ENCODE results near the gene SORCS2.

Gene SORCS2

DNA sequence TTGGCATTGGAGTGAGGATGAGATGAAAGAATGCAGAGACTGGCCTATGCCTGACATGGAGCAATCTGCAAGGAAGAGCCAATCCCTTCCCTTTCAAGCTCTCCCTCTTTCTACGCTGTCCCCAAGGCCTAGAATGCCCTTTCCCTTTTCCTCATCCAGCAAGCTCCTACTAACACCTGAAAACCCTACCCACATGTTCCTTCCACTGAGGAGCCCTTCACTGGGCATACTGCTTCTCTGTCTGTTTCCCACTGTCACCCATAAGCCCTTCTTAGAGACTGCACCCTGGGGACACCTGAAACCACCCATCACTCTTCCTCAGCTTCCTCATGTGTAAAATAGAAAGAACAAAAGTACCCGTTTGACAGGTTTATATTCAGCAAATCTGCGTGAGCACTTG, 492.0 kb downstream of the SORCS2 start:
- no peak for DNase-seq

GRCh38 chr4:7686070-7686870, 493.9 kb downstream of the SORCS2 start:
- no peak for DNase-seq

DNA sequence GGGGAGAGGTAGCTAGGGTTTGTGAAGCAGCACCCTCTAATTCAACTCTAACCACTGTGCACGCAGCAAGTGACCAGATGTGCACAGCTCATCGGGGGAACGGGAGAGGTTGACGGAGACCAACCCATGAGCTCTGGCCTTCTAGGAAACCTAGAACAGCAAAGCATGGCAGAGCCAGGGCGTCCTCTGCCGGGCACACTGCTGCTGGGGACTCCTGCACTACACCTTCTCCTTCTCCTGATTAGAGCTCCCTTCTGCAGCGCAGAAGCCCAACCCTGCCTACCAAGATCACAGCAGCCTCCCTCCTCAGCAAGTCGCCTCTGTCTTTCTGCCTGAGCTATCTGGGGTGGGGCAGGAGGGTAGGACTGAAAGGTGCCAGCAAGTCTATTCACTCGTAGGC, 494.7 kb downstream of the SORCS2 start:
- DNase-seq, result no peak

GRCh38 chr4:7687796-7688195, 495.5 kb downstream of the SORCS2 start:
- no peak for DNase-seq

DNA sequence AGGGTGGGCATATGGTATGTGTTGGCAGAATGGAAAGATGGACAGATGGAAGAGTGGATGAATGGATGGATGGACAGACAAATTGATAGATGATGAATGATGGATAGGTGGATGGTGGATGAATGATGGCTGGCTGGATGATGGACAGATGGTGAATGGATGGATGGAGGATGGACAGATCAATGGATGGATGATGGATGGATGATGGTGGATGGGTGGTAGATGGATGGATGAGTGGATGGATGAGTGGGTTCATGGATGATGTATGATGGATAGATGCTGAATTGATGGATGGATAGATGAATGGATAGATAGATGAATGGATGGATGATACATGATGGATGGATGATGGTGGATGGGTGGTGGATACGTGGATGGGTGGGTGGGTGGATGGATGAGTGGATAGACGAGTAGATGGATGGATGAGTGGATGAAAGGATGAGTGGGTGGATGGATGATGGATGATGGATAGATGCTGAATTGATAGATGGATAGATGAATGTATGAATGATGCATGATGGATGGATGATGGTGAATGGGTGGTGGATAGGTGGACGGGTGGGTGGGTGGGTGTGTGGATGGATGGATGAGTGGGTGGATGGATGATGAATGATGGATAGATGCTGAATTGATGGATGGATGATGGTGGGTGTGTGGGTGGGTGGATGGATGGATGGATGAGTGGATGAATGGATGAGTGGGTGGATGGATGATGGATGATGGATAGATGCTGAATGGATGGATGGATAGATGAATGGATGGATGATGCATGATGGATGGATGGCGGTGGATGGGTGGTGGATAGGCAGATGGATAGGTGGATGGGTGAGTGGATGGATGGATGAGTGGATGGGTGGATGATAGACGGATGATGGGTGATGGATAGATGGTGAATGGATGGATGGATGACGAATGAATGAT, 497.7 kb downstream of the SORCS2 start:
- DNase-seq, result no peak

GRCh38 chr4:7691061-7691460, 498.7 kb downstream of the SORCS2 start:
- no peak for DNase-seq

GRCh38 chr4:7691982-7692381, 499.6 kb downstream of the SORCS2 start:
- no peak for DNase-seq

DNA sequence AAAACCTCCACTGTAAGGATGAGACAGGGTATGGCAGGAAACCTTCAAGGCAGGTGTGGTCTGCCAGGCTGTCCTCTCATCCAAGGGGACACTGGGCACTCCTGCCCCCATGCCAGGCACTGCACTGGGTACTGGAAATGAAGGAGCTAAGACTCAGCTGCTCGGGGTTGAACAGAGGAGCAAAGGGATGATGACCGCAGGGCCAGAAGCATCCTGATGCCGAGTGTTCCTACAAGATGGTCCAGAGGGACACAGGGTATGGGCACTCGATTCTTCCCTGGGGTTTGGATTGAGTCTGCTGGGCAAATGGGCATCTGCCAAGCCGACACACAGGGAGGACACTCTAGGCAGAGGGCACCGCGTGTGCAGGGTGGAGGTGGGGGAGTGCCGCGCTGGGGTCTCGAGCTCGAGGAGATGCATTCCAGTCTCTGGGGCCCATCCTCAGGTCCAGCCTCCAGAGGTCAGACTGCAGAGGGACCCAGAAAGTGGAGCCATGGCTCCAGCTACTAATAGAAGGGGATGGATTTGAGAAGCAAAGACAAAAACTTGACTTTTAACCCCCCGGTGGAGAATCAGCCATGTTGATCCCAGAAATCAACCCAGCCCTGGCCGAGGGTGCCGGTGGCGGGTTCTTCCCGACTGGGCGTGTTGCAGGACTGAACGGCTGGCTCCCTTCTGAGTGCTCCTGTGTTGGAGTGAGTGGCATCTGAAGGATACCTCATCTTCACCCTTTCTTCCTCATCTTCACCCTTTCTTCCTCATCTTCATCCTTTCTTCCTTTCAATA, 500.3 kb downstream of the SORCS2 start:
- no peak for DNase-seq

- no peak for DNase-seq
Measured at GRCh38 chr4:7693237-7693608, 500.9 kb downstream of the SORCS2 start.

- DNase-seq, result no peak
Measured at GRCh38 chr4:7693711-7694110, 501.4 kb downstream of the SORCS2 start.

DNA sequence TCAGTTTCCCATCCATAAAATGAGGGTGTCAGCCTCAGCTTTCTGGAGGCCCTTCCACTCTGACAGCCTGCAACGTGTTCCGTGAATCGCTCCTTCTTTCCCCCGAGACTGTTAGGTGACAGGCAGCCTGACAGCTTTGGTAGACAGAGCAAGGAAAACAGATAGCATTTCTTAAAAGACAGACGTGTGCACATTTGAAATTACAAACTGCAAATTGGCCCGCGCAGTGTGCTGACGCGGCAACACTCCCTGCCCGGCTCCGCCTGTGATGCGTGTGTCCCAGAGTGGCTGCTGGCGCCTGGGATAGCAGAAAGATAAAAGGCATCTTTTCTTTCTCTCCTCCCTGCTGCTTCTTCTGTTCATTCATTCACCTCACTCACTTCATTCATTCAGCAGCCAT, 502.0 kb downstream of the SORCS2 start:
- DNase-seq, result no peak

- DNase-seq, result no peak
Measured at GRCh38 chr4:7697343-7697742, 505.0 kb downstream of the SORCS2 start.

DNA sequence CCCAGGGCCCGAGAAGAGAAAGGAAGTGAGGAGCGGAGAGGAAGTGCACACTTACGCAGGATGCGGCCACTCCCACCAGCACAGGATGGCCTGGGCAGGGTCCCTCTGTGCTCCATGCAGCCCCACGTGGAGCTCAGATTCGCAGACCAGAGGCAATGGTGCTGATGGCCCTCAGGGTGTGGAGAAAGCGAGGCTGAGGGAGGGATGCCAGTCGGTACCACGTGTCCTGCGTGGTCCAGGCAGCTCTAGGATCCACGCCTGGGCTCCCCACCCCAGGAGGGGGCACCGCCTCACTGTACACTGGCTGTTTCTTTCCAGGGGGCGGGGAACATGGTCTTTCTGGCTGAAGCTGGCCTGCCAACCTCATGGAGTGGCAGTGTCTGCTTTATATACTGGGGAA, 505.5 kb downstream of the SORCS2 start:
- DNase-seq, result no peak

DNA sequence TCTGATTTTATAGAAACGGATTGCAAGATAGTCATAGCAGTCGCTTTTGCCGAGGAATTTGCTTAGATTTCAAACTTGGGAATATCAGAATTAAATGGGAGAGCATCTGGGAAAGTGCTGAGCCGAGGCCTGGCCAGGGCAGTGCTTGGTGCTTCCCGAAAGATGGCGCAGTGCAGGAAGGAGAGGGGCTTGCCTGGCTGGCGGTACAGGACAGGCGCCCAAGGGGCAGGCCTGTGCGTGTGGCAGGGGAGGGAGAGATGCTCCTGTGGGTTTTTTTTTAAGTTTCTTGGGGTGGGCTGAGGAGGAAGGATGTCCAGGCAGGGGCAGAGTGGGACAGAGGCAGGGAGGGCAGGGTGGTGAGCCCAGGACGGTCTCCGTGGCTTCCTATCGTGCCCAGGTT, 506.2 kb downstream of the SORCS2 start:
- DNase-seq, result no peak

GRCh38 chr4:7699031-7699430, 506.7 kb downstream of the SORCS2 start:
- DNase-seq, result no peak

DNA sequence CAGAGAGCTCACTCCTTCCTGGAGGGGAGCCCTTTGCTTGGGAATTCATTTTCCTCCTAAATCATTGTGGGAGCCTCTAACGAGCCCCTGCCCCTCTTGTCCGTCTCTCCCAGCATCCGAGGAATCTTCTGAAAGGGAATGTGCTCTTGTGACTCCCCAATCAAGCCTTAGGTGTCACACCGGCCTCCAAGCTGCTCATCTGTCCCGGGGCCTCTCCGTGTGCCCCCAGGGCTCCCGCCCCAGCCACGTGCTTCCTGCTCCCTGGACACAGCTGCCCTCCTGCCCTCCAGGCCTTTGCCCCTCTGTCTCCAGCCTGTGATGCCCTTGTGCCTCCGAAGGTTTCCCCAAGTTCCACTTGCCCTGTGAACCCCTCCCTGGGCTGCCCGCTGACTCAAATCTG, 507.5 kb downstream of the SORCS2 start:
- no peak for DNase-seq

DNA sequence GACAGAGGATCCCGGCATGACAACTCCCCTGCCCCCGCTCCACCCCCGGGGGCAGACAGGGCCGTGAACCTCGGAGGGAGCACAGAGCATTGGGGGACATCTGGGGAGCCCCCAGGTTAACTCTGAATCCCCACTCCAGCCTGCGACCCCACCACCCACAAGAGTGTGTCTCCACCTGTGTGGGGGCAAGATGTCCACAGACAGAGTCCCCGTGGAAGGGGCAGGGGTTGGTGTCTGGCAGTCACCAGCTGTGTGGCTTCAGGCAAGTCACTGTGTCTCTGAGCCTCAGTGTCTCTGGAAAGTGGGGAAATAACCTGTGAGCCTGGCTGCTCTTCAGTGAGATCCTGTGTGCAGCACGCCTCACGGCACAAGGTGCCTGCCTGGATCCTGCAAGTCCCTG, 508.3 kb downstream of the SORCS2 start:
- no peak for DNase-seq

DNA sequence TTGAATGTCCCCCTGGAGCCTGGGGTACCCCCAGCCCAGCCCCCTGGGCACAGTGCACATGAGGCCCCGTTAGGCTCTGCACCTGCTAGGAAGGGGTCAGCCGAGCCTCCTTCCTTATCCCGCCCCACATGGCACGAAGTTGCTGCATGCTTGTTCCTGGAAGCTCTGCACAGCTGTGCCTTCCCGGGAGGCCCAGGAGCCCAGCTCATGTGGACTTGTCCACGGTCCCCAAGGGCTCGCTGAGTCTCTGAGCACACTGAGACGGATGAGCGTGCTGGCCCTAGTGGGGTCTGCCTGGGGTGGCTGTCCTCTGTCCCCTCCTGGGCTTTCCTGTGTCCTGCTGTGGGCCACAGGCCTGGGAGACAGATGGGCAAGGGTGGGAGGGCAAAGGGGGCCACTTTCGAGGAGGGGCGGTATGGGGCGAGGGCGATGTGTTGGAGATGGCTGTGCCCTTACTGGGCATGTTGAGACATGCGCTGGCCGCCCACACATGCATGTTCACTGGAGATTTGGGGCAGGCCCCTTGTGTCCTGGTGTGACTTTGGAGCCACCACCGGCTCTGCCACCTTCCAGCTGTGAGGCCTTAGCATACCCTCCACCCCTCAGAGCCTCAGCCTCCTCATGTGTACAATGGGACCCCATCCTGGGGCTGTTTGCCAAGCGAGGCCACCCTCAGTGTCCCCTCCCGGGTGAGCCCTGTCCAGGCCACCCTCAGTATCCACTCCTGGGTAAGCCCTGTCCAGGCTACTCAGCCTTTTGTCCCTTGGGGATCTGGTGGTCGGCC, 509.7 kb downstream of the SORCS2 start:
- DNase-seq, result no peak

DNA sequence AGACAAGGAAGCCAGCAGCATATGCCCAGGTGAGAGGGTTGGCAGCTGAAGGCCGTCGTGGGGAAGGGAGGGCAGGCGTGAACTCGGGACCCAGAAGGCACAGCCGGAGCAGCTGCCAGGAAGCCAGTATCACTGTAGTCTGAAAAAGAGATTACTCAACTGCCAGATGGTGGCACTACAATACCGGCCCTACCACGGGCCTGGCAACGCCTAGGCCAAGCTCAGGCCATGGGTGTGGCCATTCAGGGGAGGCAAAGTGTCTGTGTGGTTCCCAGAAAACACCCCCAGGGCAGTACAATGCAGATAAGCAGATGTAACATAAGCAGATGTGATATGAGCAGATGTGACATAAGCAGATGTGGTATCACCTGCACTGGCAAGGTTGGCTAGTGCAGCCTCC, 511.4 kb downstream of the SORCS2 start:
- no peak for DNase-seq

DNA sequence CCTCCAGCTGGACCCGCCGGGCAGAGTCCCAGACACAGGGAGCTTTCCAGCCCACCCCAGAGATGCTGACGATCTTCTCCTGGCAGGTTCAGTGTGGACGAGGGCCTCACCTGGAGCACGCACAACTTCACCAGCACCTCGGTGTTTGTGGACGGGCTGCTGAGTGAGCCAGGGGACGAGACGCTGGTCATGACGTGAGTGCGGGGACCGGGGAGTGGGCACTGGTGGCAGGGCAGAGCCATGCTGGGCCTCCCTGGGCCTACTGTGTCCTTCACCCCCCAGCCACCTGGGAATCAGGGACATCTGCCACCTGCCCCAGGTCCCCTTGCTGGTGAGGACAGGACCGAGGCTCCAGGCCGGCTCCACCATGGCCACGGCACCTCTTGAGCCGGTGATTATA, 511.8 kb downstream of the SORCS2 start:
- DNase-seq, result no peak

- no peak for DNase-seq
Measured at GRCh38 chr4:7704625-7705024, 512.3 kb downstream of the SORCS2 start.

DNA sequence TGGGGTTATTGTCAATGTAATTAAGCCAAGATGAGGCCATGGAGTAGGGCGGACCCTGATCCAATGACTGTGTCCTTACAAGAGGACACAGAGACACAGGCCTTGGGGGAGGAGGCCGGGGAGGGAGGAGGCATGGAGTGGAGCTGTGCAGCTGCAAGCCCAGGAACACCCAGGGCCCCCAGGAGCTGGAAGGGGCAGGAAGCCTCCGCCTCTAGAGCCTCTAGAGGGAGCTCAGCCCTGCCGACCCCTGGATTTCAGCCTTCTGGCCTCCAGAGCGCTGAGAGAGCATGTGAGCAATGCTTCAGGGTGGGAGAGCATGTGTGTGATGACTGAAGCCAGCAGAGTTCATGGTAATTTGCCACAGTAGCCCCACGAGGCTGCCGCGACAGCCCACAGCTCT, 512.7 kb downstream of the SORCS2 start:
- DNase-seq, result no peak

DNA sequence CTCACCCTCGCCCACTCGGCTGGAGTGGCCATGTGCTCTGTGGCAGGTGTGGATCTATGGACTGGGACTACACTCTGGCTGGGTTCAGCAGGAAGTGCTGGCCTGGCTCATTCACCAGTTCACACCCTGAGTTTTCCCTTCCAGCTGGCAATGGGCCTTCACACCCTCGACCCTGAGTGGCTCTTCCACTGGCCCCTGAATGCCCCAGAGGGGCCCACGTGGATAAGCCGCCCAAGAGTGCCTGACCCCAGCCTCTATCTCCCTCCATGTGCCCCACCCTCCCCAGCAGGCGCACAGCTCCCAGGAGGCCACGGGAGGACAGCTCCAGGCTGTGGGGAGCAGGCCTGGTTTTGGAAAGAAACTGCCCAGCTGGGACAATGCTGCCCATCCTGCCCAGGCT, 513.3 kb downstream of the SORCS2 start:
- DNase-seq, result no peak
